HG03064 (cell line): ENCODE measurements around the gene TACC2.

Experiments
- ATAC-seq: cut with Tn5 transposase; IDR thresholded peaks from one replicate; pipeline ENCODE4 v1.9.1; 2021; ENCODE audit warnings: low read depth; ENCODE audit not compliant: unreplicated experiment

The TACC2 gene

DNA sequence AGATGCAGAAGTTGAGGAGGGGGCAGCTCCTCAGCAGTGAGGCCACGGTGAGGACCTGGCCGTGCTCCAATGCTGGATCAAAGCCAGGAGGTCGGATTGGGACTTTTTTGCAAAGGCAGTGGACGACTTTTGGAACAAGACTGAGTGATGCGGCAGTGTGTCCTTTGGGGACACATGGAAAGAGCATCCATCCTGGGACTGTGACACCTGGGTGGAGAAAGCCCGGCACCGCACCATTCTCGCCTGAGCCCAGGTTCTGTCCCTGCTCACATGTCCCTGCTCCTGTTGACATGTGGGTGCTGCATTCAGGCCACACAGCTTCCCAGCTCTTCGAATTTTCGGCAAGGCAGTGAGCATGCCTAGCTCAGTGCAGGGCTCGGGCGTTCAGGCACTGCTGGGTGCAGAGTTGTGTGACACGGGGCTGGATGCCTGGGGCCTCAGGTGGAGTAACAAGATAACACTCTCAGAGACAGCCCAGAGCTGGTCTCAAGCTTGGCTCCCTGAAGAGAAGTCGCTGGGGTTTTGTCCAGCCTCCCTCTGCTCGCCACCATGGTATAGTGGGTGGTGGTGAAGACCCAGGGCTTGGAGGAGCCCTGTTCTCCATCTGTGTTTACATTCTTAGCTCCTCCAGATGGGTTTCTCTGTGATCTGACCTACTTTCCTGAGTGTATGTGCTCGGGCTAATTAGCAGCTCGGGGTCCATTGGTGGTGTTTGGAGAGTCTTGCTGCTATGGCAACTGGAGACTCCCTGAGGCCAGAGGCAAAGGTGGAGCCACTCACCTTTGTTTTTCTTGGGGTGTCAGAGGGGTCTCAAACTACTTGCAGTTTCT is 170.4 kb downstream of the TACC2 start:
- ATAC-seq = no peak

DNA sequence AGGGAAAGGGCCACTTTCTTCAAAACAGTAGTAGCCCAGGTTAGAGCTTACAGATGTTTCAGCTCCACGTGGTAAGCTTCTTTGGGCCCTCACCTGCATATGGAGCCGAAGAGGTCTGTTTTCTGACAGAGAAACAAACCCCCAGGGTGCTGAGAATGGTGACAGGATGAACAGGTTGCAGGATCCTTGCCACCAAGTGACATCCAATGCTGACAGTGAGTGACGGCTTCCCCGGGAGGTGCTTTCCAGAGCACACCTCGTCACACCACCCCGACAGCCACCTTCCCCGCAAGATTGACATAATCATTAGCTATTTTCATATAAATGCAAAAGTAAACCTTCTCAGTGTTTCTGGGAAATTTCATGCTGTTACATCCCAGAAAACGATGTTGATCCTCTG is 172.8 kb downstream of the TACC2 start:
- ATAC-seq = no peak

- no peak for ATAC-seq
Observed at GRCh38 chr10:122162671-122163173, 173.8 kb downstream of the TACC2 start.

DNA sequence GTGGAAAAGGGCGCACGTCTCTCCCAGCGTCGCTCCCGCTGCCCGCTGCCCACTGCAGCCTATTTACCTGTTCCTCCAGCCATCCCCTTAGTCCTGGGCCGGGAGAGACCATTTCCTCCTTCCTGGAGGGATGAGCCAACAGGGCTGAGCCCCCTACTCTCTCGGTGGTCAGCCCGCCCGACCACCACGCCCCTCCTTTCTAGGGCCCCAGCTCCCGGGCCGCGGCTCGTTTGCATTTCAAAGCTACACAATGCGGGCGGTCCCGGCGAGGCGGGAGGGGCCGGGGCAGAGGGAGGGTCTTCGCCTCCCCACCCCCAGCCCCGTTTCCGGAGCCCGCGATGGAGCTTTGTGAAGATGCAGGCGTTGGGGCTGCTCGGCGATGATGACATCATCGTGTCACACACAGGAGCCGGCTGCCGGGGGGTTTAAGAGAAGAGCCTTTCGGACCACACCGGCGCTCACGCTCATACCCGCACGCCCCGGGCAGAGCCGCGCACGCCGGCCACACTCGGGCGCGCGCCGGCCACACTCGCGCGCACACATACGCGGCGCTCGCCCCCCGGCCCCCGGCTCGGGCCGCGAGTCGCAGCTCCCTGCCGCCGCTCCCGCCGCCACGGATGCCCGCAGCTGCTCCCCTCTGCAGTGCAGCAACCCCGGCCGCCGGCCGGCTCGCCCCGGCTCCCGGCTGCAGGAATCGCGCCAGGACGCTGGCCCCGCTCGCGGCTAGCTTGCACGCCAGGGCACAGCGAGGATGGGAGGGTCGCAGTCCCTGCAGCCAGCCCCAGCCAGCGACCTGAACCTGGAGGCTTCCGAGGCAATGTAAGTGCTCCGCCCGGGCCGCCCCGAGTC is 174.4 kb downstream of the TACC2 start:
- no peak for ATAC-seq

- no peak for ATAC-seq
Observed at GRCh38 chr10:122164023-122164601, 175.1 kb downstream of the TACC2 start.

DNA sequence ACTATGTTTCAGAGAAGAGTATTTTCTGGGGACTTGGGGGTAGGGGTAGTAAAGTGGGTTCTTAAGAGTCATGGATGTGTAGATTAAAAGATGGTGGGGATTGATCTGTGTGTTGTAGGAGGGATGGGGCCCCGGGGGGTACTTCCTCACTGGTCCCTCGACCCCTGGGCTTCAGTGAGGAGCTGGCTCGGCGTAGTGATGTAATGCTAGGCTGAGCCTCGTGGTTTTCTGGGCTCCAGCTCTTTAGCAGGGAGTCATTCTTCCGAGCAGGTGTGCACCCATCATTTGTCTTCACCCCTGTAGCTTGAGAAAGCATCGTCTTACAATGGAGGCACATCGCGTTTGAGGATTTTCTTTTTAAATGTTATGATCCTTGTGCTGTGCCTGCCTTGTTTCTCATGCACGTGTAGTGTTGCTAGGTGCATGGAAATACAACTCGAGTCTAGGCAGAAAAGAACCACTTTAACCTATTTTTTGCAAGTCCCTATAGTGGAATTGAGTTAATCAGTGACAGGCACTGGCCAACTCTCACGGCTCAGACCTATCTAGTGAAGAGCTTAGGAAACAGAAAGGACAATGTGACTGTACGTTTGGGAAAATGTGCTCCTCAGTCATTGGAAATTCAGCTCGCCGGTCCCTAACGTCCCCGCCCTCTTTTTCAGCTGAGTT is 176.0 kb downstream of the TACC2 start:
- ATAC-seq = no peak

DNA sequence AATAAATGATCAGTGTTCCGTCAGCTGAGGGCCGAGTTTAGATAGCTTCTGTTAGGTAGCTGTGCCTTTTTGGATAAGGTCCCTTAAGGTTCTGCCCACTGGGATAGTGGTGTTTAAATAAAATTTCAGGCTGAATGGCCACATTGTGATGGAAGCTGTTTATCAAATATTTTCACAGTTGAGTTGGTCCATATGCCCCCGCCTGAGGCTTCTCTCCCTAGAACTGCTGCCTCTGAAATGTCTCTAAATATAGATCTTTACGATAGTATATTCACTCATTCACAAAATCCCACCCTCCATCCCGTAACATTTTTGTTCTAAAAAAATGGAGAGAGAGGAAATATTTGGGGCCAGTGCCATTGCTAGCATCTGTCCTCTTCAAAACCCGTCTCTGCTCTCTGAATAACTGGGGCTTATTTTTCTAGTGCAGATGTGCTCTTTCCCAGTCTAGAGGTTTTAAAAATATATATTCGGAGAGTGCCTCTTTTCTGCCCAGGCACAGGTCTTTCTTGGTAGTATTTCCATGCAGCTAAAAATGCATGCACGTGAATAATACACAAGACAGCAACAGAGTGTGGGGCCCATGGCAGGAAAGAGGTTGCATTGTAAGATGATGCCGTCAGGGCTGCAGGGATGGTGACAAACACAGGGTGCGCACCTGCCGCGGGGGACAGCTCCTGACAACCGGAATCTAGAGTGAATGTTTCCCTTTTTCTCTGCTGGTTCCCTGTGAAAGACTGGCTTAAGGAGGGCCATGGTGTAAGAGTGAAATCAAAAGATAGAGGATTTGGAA is 176.7 kb downstream of the TACC2 start:
- no peak for ATAC-seq

DNA sequence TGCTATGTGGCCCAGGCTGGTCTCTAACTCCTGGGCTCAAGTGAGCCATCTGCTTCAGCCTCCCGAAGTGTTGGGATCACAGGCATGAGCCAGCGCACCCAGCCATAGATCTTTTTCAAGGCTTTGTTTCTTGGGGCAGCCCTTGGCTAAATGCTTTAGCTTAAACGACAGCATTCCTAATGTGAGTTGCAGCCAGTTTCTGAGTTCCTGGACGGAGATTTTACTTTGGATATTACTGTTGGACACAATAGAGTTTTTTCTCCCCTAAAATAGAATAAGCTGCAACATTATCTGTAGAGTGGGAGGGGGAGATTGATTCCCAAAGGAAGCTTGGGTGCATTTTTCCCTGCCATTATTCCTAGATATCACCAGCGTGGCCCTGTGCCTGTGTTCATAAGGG is 179.1 kb downstream of the TACC2 start:
- ATAC-seq = no peak

DNA sequence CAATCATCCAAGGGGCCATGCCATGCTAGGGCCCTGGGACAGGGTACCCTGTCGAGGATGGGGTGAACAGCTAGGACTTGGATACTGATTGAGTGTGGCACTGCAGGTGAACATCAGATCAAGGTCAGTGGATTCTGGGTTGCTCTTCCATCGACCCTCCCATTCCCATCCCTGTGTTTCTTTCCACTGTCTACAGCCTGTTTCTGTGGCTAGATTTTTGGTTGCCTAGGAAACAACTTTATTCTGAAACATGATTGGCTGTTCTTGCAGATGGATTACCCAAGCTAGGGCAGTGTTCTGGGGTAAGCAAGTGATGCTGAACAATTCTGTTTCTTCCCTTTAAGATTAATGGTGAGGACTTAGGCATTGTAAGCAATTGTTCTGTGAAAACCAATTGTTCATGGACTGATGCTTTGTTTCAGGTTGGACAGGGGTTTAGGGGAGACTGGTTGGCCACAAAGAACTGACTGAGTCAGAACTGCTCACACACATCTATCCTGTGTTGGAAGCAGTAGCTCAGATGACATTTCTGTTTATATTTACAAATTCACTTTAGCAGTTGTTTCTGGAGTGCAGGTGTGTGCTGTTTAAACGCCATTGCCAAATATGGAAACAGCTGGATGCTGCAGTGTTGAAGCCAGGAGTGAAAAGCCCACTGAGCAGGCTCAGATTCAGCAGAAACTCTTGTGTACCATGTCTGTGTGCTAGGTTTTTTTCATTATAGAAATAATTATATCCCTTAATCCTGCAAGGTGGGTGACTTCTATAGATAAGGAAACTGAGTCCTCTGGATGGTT is 179.8 kb downstream of the TACC2 start:
- ATAC-seq = no peak

- ATAC-seq = no peak
Observed at GRCh38 chr10:122170802-122171201, 181.8 kb downstream of the TACC2 start.

DNA sequence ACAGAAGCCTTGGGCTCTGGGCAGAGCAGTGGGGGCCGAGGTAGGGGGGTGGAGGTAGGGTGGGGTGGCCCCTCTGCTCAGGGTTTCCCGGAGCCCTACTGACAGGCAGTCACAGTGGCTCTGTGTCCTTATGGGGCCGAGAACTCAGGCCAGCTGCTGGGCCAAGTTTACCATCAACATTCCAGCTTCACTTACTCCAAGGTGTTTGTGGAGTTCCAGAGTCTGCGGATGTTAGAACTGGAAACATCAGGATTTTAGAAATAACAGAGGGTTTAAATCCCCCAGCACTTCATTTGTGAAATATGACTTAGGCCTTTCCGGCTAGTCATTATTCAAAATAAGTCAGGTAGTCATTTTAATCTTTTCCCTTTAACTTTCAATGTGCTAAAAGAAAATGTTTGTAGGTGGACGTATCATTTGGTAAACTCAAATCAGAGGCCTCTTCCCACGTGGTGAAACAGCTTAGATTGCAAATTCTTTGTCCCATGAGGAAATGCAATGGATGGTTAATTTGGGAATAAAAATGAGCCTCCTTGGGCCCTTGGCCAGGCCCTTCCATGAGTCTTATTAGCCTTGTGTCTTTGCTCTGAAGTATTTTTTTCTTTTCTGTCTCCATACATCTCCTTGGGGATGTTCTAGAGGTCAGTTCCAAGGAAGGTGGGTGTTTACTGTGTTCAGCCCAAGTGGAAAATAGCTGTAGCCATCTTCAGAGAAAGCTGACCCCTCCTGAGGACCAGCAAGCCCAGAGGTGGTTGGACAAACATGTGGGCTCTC is 182.5 kb downstream of the TACC2 start:
- ATAC-seq = no peak

DNA sequence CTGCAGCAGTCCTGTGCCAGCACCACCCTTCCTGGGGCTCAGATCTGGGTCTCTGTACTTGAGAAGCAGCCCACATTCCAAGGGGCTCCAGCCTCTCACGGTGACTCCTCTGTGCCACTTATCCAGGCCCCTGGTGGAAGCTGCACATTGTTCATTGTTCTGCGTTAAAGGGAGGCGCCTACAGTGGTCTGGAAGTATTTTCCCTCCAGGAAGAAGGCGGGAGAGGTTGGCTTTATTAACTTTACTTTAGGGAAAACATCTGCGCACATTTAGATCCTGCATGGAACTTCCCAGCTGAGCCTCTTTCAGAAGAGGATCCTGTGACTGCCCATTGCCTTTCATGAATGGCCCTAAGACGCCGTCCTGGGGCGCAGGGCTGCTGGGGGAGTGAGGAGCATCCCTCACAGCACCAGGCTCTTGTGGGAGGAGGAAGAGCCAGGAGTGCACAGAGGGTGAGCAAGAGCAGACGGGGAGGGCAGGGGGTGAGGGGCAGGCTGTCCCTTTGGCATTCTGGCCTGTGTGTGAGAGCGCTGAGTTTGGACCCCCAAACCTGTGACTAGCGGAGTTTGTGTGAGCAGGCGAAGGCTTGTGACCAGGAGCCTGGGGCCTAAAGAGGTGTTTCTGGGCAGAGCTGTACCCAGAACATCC is 183.5 kb downstream of the TACC2 start:
- ATAC-seq = no peak

DNA sequence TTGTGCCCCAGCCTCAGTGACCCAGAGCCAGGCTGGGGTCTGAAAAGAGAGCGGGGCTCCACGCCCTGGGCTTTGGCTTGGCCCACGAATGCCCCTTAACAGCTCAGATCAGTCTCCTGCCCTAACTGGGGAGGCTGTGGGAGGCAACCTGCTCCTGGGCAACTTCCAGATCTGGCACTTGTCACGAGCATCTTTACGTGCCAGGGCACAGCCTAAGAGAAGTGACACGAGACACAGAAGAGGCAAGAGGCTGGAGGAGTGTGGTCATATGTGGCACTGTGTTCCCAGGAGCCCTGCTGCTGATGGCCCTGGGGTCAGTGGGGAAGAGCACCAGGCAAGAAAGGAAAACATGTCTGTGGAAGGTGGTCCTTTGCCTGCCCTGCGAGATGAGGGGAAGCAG is 184.4 kb downstream of the TACC2 start:
- ATAC-seq = no peak

- ATAC-seq = no peak
Observed at GRCh38 chr10:122173766-122174435, 184.9 kb downstream of the TACC2 start.

DNA sequence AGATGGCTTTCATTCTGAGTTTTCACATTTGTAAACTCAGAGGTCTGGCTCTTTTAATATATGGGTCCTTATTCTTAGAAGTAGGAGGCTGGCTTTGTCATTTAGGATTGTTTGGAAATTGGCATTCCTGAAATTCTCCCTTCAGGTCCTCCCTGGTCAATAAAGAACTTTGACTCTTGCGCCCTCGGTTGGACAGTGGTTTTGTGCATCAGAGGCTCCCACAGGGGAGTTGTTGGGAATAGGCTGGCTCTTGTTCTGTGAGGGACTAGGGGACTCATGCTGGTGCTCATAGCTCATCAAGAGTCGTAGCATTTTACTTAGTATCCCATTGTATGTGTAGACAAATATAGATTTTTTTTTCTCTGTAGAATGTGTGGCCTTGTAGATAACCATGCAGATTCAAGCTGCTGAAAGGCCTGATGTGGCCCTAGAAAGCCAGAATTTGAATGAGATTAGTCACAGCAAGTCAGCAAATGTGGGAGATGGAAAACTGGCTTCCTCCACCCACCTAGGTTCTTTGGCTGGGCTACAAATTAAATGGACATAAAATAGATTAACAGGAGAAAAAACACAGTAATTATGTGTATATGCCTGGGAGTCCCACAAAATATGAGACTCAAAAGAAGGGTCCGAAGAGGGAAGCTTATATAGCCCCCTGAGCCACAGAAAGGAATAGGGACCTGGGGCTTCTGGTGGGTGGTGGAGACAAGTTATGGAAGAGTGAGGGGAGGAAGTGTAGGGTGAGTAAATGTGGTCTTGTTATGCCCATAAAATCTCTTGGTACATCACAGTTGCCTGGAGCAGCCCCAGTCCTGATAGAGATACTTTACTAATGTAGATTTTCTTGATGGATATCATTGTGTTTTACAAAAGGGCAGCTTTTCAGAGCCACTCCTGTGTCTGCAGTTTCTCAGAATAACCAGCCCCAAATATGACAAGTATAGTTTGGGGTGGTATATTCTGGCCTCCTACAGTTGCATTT is 187.6 kb downstream of the TACC2 start:
- no peak for ATAC-seq

- ATAC-seq = no peak
Observed at GRCh38 chr10:122178655-122179054, 189.7 kb downstream of the TACC2 start.
